CD14-positive monocyte (primary cell): ENCODE results near the gene ARHGAP20. TPM values are rescaled to one million over a fixed set of nuclear protein-coding genes. Genes with fewer than 3 reads are reported as not detected.

ENCODE experiments used
- DNase-seq, 3 donors: peaks; one replicate each; pipeline ENCODE4 v3.0.0-alpha.2; 2011 to 2022
- H2AFZ ChIP-seq: 2 replicates; pipeline ENCODE4 v1.6.0; 2012; ENCODE audit warnings: mild to moderate bottlenecking, low read depth, low read length, inconsistent platforms; ENCODE audit not compliant: insufficient read depth, poor library complexity, severe bottlenecking
- H3K27ac ChIP-seq, 2 donors: 1 replicate in 1 of 2; 2 replicates in 1 of 2; pipeline ENCODE4 v1.5.1; 2012 to 2013; ENCODE audit warnings: low read length in 2 of 2, control low read depth in 1 of 2, inconsistent platforms in 1 of 2, low read depth in 1 of 2, mild to moderate bottlenecking in 1 of 2
- H3K27me3 ChIP-seq, 2 donors: one replicate each; pipeline versions ENCODE4 v1.6.0 to v1.6.1; 2011 to 2013; ENCODE audit warnings: low read length in 2 of 2; ENCODE audit not compliant: control insufficient read depth in 2 of 2, insufficient read depth in 2 of 2
- H3K36me3 ChIP-seq, 2 donors: replicated peaks in 1 of 2; 1 replicate in 1 of 2; 2 replicates in 1 of 2; pipeline versions ENCODE4 v1.5.1 to v1.6.1; 2012 to 2013; ENCODE audit warnings: low read length in 2 of 2, control low read depth in 1 of 2, inconsistent platforms in 1 of 2, mild to moderate bottlenecking in 1 of 2; ENCODE audit not compliant: insufficient read depth in 2 of 2, control insufficient read depth in 1 of 2
- H3K4me1 ChIP-seq, 2 donors: 1 replicate in 1 of 2; 2 replicates in 1 of 2; pipeline versions ENCODE4 v1.5.1 to v1.6.1; 2012 to 2013; ENCODE audit warnings: low read length in 2 of 2, control low read depth in 1 of 2, inconsistent platforms in 1 of 2, mild to moderate bottlenecking in 1 of 2, moderate library complexity in 1 of 2; ENCODE audit not compliant: insufficient read depth in 2 of 2, control insufficient read depth in 1 of 2
- H3K4me2 ChIP-seq: replicated peaks from 2 replicates; pipeline ENCODE3; 2012; ENCODE audit warnings: low read length, moderate library complexity, mild to moderate bottlenecking; ENCODE audit not compliant: poor library complexity, severe bottlenecking; ENCODE audit errors: extremely low read depth
- H3K4me3 ChIP-seq, 3 experiments: fragments of 200-600 bp in 1 of 3; sonication (generic) in 1 of 3; replicated peaks in 1 of 3; 1 replicate in 2 of 3; 2 replicates in 1 of 3; pipeline ENCODE4 v1.5.1; 2011 to 2013; ENCODE audit warnings: low read length in 3 of 3, mild to moderate bottlenecking in 3 of 3, control low read depth in 2 of 3, low read depth in 2 of 3, inconsistent platforms in 1 of 3, moderate library complexity in 1 of 3
- H3K79me2 ChIP-seq: 2 replicates; pipeline ENCODE4 v1.6.0; 2012; ENCODE audit warnings: mild to moderate bottlenecking, control low read depth, inconsistent platforms, low read length, moderate library complexity; ENCODE audit not compliant: insufficient read depth
- H3K9ac ChIP-seq: 2 replicates; pipeline ENCODE4 v1.6.0; 2017; ENCODE audit warnings: low read length, mild to moderate bottlenecking; ENCODE audit not compliant: insufficient read depth, poor library complexity, severe bottlenecking
- H3K9me3 ChIP-seq, 2 donors: replicated peaks in 1 of 2; 1 replicate in 1 of 2; 2 replicates in 1 of 2; pipeline versions ENCODE4 v1.5.1 to v1.6.1; 2012 to 2013; ENCODE audit warnings: low read length in 2 of 2, control low read depth in 1 of 2; ENCODE audit not compliant: control insufficient read depth in 1 of 2, insufficient read depth in 1 of 2
- H4K20me1 ChIP-seq: 2 replicates; pipeline ENCODE4 v1.6.0; 2012; ENCODE audit warnings: mild to moderate bottlenecking, low read length, control low read depth, moderate library complexity; ENCODE audit not compliant: insufficient read depth
- H3K27ac Mint-ChIP-seq, 7 donors: one replicate each; pipeline ENCODE4 v1.8.0; 2020; ENCODE audit warnings: mild to moderate bottlenecking in 7 of 7, mixed read lengths in 7 of 7, moderate library complexity in 6 of 7, inconsistent platforms in 2 of 7
- H3K27me3 Mint-ChIP-seq, 3 donors: one replicate each; pipeline ENCODE4 v1.8.0; 2021 to 2022; ENCODE audit warnings: low read depth in 3 of 3, mild to moderate bottlenecking in 3 of 3, mixed read lengths in 3 of 3, moderate library complexity in 3 of 3, inconsistent platforms in 1 of 3
- H3K36me3 Mint-ChIP-seq, 2 donors: one replicate each; pipeline ENCODE4 v1.8.0; 2020; ENCODE audit warnings: mixed read lengths in 2 of 2, inconsistent platforms in 1 of 2, mild to moderate bottlenecking in 1 of 2
- H3K4me1 Mint-ChIP-seq: one replicate; pipeline ENCODE4 v1.8.0; 2020; ENCODE audit warnings: mild to moderate bottlenecking, mixed read lengths
- H3K4me3 Mint-ChIP-seq, 2 donors: one replicate each; pipeline ENCODE4 v1.8.0; 2020; ENCODE audit warnings: mild to moderate bottlenecking in 2 of 2, mixed read lengths in 2 of 2, moderate library complexity in 1 of 2
- H3K9me3 Mint-ChIP-seq, 7 donors: one replicate each; pipeline ENCODE4 v1.8.0; 2020 to 2022; ENCODE audit warnings: mixed read lengths in 7 of 7, mild to moderate bottlenecking in 6 of 7, moderate library complexity in 6 of 7, inconsistent platforms in 2 of 7
- WGBS: methylation state at CpG from one replicate; pipeline ENCODE4 v1.1.5; 2013; ENCODE audit warnings: missing lambda C conversion rate; ENCODE audit not compliant: insufficient coverage; 5-methylcytosine and 5-hydroxymethylcytosine counted together
- intact Hi-C, 2 donors: fragments of 100-400 bp; cut with micrococcal nuclease; formaldehyde crosslinking; loops; one replicate each; pipeline versions ENCODE4 v1.15.0 to v1.15.1; 2023
- polyA plus RNA-seq, 3 donors: library from polyadenylated mRNA; depleted of rRNA in 1 of 3; unstranded in 2 of 3; stranded (reverse) in 1 of 3; fragments of 300-500 nt in 2 of 3; fragments of >200 nt in 1 of 3; fragmentation: Illumina TruSeq in 2 of 3; gene quantifications; 1 replicate in 2 of 3; 2 replicates in 1 of 3; pipeline ENCODE4 v1.2.3, GENCODE V29; 2012 to 2021
- TF ChIP-seq, protein P1 (sequence below): fragments of 200-600 bp; IDR thresholded peaks from one replicate; pipeline ENCODE4 v1.8.0; 2022; ENCODE audit warnings: antibody characterized with exemption, mild to moderate bottlenecking

ARHGAP20 gene
- polyA plus RNA-seq, 3 donors, result 0.04 TPM; not detected in 2

DNA sequence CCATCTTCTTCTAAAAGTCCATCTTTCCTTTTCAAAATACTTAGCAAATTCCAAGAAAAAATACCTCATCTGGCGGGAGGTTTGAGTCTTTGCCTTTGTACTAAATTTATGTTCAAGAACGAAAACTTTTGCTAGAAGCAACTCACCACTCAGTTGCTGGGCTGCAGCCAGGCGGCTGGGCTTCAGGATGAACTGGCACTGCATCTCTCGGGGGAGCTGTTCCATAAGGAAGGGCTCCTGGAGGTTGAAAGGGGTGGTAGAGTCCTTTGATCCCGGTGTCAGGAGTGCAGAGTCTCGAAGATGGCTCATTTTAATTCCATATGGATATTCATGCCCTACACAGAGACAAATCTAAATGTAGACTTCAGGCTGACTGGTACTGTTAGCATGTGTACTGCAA lies 105.8 kb downstream of the ARHGAP20 start:
- H4K20me1 ChIP-seq, result no peaks in the 10 kb centered on the region
- TF ChIP-seq, protein P1, sequence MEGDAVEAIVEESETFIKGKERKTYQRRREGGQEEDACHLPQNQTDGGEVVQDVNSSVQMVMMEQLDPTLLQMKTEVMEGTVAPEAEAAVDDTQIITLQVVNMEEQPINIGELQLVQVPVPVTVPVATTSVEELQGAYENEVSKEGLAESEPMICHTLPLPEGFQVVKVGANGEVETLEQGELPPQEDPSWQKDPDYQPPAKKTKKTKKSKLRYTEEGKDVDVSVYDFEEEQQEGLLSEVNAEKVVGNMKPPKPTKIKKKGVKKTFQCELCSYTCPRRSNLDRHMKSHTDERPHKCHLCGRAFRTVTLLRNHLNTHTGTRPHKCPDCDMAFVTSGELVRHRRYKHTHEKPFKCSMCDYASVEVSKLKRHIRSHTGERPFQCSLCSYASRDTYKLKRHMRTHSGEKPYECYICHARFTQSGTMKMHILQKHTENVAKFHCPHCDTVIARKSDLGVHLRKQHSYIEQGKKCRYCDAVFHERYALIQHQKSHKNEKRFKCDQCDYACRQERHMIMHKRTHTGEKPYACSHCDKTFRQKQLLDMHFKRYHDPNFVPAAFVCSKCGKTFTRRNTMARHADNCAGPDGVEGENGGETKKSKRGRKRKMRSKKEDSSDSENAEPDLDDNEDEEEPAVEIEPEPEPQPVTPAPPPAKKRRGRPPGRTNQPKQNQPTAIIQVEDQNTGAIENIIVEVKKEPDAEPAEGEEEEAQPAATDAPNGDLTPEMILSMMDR, result no peak
- peaks cover 0 to 3% (median 0%) of the 10 kb centered on the region in 3 donors for H3K27me3 Mint-ChIP-seq
- no peaks in the 10 kb centered on the region for H3K4me1 ChIP-seq
- no peak overlapping the region for H3K4me3 Mint-ChIP-seq
- H3K4me3 ChIP-seq, result no peak overlapping the region
- no peaks in the 10 kb centered on the region for H3K79me2 ChIP-seq
- H3K27ac ChIP-seq, result no peak overlapping the region
- H2AFZ ChIP-seq, result no peak overlapping the region
- intact Hi-C loops, result no loop called here
- no peaks in the 10 kb centered on the region for H3K9me3 Mint-ChIP-seq
- DNase-seq, result no peak
- no peak overlapping the region for H3K4me2 ChIP-seq
- no peak overlapping the region for H3K9ac ChIP-seq
- H3K27ac Mint-ChIP-seq, result no peak overlapping the region
- no peaks in the 10 kb centered on the region for H3K4me1 Mint-ChIP-seq
- WGBS, result 80% methylated on average over 1 of the region's 6 CpGs
- H3K36me3 Mint-ChIP-seq, result no peaks in the 10 kb centered on the region
- H3K9me3 ChIP-seq, result no peaks in the 10 kb centered on the region
- H3K27me3 ChIP-seq, result no peaks in the 10 kb centered on the region
- no peaks in the 10 kb centered on the region for H3K36me3 ChIP-seq

DNA sequence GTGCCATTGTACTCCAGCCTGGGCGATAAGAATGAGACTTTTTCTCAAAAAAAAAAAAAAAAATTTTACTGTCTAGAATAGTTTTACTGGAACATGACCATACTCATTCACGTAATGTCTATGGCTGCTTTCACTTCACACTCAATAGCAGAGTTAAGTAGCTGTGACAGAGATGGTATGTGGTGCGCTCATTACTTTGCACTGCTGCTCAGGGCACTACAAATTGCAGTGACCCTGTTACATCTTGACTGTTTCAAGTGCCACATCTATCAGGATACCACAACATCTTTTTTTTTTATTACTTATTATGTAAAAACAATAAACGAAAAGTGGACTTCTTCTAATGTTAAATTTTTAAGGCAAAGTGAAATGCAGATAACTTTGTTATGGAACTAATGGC lies 110.3 kb downstream of the ARHGAP20 start:
- H3K27me3 ChIP-seq, result no peaks in the 10 kb centered on the region
- H3K4me3 ChIP-seq, result no peak overlapping the region
- no peak overlapping the region for H3K27ac ChIP-seq
- H2AFZ ChIP-seq, result no peak overlapping the region
- intact Hi-C loops, result no loop called here
- H3K4me1 ChIP-seq, result no peaks in the 10 kb centered on the region
- H3K27me3 Mint-ChIP-seq, result peaks cover 0 to 3% (median 2%) of the 10 kb centered on the region in 3 donors
- no peaks in the 10 kb centered on the region for H3K4me1 Mint-ChIP-seq
- peaks cover 17 to 22% of the 10 kb centered on the region in 2 donors for H3K9me3 ChIP-seq
- no peak overlapping the region for H3K27ac Mint-ChIP-seq
- no peaks in the 10 kb centered on the region for H3K36me3 Mint-ChIP-seq
- WGBS, result no CpG with 5 or more reads among the region's 4 CpGs
- H3K4me2 ChIP-seq, result no peak overlapping the region
- TF ChIP-seq, protein P1, result no peak
- peaks cover 8 to 17% (median 14%) of the 10 kb centered on the region in 7 donors for H3K9me3 Mint-ChIP-seq
- no peaks in the 10 kb centered on the region for H4K20me1 ChIP-seq
- H3K9ac ChIP-seq, result no peak overlapping the region
- no peak overlapping the region for H3K4me3 Mint-ChIP-seq
- no peaks in the 10 kb centered on the region for H3K36me3 ChIP-seq
- no peaks in the 10 kb centered on the region for H3K79me2 ChIP-seq
- DNase-seq, result no peak
